Erythroblast (primary cell): ENCODE data around the gene CCDC187.

Source experiments
- DNase-seq, 2 experiments: peaks; one replicate each; lab custom pipeline; 2025; lab: John Stamatoyannopoulos, UW
- GATA1 ChIP-seq: IDR thresholded peaks from 2 replicates; pipeline ENCODE4 v1.6.1; 2011; ENCODE audit warnings: low read depth, mild to moderate bottlenecking, control low read depth, low read length, moderate library complexity
- POLR2A ChIP-seq: IDR thresholded peaks from 2 replicates; pipeline ENCODE4 v1.6.1; 2011; ENCODE audit warnings: mild to moderate bottlenecking, low read length

Gene CCDC187

GRCh38 chr9:136249877-136250559, 53.9 kb downstream of the CCDC187 start:
- DNase-seq = no peak
- TF ChIP-seq POLR2A (no peak), GATA1 (no peak)

- TF ChIP-seq POLR2A (no peak), GATA1 (no peak)
- DNase-seq = no peak
Measured at GRCh38 chr9:136248951-136249876, 54.7 kb downstream of the CCDC187 start.

DNA sequence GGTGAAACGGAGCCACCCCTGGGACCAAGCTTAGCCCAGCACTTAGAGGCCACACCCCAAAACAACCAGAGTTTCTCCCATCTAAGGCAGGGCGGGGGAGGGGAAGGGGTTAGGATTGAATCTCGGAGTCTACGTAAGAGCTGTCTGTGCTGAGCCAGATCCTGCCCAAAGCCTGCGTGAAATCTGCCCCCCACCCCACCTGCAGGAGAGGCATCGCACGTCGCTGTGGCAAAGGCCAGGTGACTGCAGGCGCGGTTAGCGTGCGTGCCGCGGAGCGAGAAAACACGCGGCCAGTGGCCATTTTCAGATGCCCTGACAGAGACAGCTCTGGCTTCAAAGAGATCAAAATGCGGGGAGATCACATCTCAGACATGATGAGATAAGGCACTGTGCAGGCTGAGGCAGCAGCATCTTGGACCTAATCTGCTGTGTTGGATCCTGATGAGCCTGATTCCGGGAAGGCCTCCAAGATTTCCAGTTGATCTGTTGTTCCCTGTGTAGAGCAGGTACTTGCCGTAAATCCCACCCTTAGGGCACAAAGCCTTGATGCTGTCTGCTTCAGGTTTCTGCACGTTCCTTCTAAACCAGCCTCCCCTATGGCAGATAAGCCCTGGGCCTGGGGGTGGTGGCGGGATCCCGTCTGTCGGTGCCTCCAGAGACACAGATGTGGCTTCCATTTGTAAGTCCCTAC, 55.8 kb downstream of the CCDC187 start:
- no peak for DNase-seq
- no peak for TF ChIP-seq POLR2A
- no peak for TF ChIP-seq GATA1

GRCh38 chr9:136247551-136247916, 56.4 kb downstream of the CCDC187 start:
- TF ChIP-seq POLR2A (no peak), GATA1 (no peak)
- DNase-seq = no peak

- no peak for DNase-seq
- TF ChIP-seq POLR2A (no peak), GATA1 (no peak)
Measured at GRCh38 chr9:136246849-136247550, 56.9 kb downstream of the CCDC187 start.

- TF ChIP-seq GATA1 = no peak
- TF ChIP-seq POLR2A = peak; percentile 37
- peak; percentile 90 to 95 for DNase-seq
Measured at GRCh38 chr9:136245219-136246150, 58.4 kb downstream of the CCDC187 start, which contains the start of gene QSOX2. QSOX2 (minus strand) TSS chr9:136245812; CDS start chr9:136245803, 9 bp downstream.

DNA sequence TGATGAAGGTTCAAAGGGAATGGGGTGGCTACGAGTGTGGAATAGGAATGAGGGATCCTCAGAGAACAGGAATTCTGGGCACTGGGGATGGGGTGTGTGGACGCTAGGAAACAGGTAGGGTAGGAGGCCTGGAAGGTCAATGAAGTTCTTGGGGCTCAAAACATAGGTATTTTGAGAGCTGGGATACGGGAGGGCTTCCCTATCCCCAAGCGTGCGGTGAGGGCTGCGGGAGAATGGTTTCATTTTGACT, 59.0 kb downstream of the CCDC187 start:
- no peak for DNase-seq
- TF ChIP-seq POLR2A (no peak), GATA1 (no peak)

- DNase-seq = peak; percentile 54 to 56
Measured at GRCh38 chr9:136244122-136244968, 59.5 kb downstream of the CCDC187 start.

GRCh38 chr9:136243631-136244030, 60.3 kb downstream of the CCDC187 start:
- no peak for TF ChIP-seq GATA1
- TF ChIP-seq POLR2A = no peak
- no peak for DNase-seq

More at GRCh38 chr9:136244122-136244968, 59.5 kb downstream of the CCDC187 start:
- TF ChIP-seq POLR2A (no peak), GATA1 (no peak)

- no peak for TF ChIP-seq GATA1
- no peak for TF ChIP-seq POLR2A
- peak; percentile 66 to 70 for DNase-seq
Measured at GRCh38 chr9:136242918-136243525, 60.9 kb downstream of the CCDC187 start.

- TF ChIP-seq POLR2A (no peak), GATA1 (no peak)
- no peak for DNase-seq
Measured at GRCh38 chr9:136242248-136242647, 61.6 kb downstream of the CCDC187 start.

DNA sequence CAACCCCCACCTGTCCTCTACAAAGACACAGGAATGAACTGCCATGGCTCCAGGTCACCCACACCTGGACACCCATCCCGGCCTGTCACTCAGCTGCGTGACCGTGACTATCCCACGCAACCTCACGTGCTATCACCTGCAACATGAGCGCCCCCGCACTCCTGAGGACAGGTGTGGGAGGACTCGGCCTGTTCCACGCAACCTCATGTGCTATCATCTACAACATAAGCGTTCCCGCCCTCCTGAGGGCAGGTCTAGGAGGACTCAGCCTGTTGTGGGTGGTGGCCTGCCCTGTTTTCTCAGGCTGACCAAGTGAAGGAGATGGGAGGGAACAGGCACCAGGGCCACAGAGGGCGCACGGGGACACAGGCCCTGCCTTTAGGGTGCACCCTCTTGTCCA, 62.4 kb downstream of the CCDC187 start:
- no peak for TF ChIP-seq POLR2A
- TF ChIP-seq GATA1 = no peak
- peak; percentile 38 to 48 for DNase-seq
